Activated CD4-positive, alpha-beta T cell treated with anti-CD3 and anti-CD28 coated beads, Interleukin-2, amount 50 U/mL, for 16 hours (primary cell): ENCODE results near the gene SCYGR8.
"Not testable (repeated sequence)": the region's sequence is repeated elsewhere in the genome, so short reads cannot be mapped to it uniquely, and the experiment has no call there.

Experiments
- DNase-seq: peaks from one replicate; pipeline ENCODE4 v3.0.0-alpha.2; 2020

Gene SCYGR8

GRCh38 chr2:227745594-227745993 lies at the start of gene SCYGR8:
Gene SCYGR8, plus strand, starts transcription at chr2:227745894. Its CDS starts 0 bp downstream, at chr2:227745894.
- DNase-seq: no peak

- no peak for DNase-seq
Observed at GRCh38 chr2:227696990-227697679, 48.6 kb upstream of the SCYGR8 start.

- no peak for DNase-seq
Observed at GRCh38 chr2:227701556-227701955, 44.1 kb upstream of the SCYGR8 start.

- DNase-seq: no peak
Observed at GRCh38 chr2:227703280-227703732, 42.4 kb upstream of the SCYGR8 start.

- no peak for DNase-seq
Observed at GRCh38 chr2:227703961-227704360, 41.7 kb upstream of the SCYGR8 start.

- no peak for DNase-seq
Observed at GRCh38 chr2:227706859-227707258, 38.8 kb upstream of the SCYGR8 start.

GRCh38 chr2:227707390-227707789 lies 38.3 kb upstream of the SCYGR8 start:
- no peak for DNase-seq

- no peak for DNase-seq
Observed at GRCh38 chr2:227710986-227711385, 34.7 kb upstream of the SCYGR8 start.

GRCh38 chr2:227713291-227713690 lies 32.4 kb upstream of the SCYGR8 start:
- no peak for DNase-seq

GRCh38 chr2:227716501-227716900 lies 29.2 kb upstream of the SCYGR8 start:
- DNase-seq: no peak

- no peak for DNase-seq
Observed at GRCh38 chr2:227717687-227718567, 27.8 kb upstream of the SCYGR8 start, which contains the start of gene SLC19A3. Gene SLC19A3, minus strand, starts transcription at chr2:227718028. Its CDS starts 15,710 bp downstream, at chr2:227702318.

- no peak for DNase-seq
Observed at GRCh38 chr2:227719641-227720040, 26.1 kb upstream of the SCYGR8 start.

GRCh38 chr2:227720680-227721079 lies 25.0 kb upstream of the SCYGR8 start:
- no peak for DNase-seq

GRCh38 chr2:227722821-227723220 lies 22.9 kb upstream of the SCYGR8 start:
- DNase-seq: not testable (repeated sequence)

- no peak for DNase-seq
Observed at GRCh38 chr2:227724394-227725039, 21.2 kb upstream of the SCYGR8 start, which contains the start of gene SCYGR6. Gene SCYGR6, minus strand, starts transcription at chr2:227724757. Its CDS starts 0 bp downstream, at chr2:227724757.

GRCh38 chr2:227728035-227728434 lies 17.7 kb upstream of the SCYGR8 start, which contains the start of gene SCYGR7:
Gene SCYGR7, plus strand, starts transcription at chr2:227728335. Its CDS starts 0 bp downstream, at chr2:227728335.
- no peak for DNase-seq

GRCh38 chr2:227739351-227739750 lies 6.3 kb upstream of the SCYGR8 start:
- DNase-seq: no peak

GRCh38 chr2:227740705-227741104 lies 5.0 kb upstream of the SCYGR8 start:
- DNase-seq: not testable (repeated sequence)

- no peak for DNase-seq
Observed at GRCh38 chr2:227748079-227748478, 2.4 kb downstream of the SCYGR8 start.

- DNase-seq: not testable (repeated sequence)
Observed at GRCh38 chr2:227756261-227756660, 10.6 kb downstream of the SCYGR8 start.

GRCh38 chr2:227759411-227760118 lies 13.9 kb downstream of the SCYGR8 start:
- no peak for DNase-seq

- DNase-seq: no peak
Observed at GRCh38 chr2:227761740-227762476, 16.2 kb downstream of the SCYGR8 start.
